Measurements from ENCODE around the gene WNT6. TPM values are rescaled to one million over a fixed set of nuclear protein-coding genes. Genes with fewer than 3 reads are reported as not detected.
"Not testable (repeated sequence)": the region's sequence is repeated elsewhere in the genome, so short reads cannot be mapped to it uniquely, and the experiment has no call there.

Gene WNT6
- total RNA-seq, 6 experiments from 2014 or later, result 0.25 TPM; not detected in 5

DNA sequence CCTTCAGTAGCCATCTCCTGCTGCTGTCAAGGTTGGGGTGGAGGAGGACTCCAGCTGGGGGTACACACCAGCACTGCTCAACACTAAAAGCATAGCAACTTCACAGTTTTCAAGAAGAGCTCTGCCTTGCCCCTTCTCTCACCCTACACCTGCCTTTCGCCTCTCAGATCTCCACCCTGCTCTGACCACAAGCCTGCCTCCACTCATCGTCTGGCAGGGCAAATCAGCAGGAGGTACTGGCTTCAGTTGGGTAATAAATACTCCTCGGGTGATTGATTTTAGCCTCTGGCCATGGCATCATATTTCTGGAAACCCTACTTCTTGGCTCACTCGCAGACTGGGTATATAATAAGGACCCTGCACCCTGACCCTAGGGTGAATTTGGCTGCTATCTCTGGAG, 24.9 kb upstream of the WNT6 start:
- Histone ChIP-seq H3K9me3 (no peaks in the 10 kb centered on the region), H3K27ac (no peak overlapping the region), H3K4me1 (no peaks in the 10 kb centered on the region), H3K36me3 (no peaks in the 10 kb centered on the region), H3K27me3 (no peaks in the 10 kb centered on the region), H3K4me3 (no peak overlapping the region)
- 65% methylated on average over 4 of the region's 4 CpGs for WGBS (ENCODE audit: insufficient coverage, low coverage, low lambda C conversion rate, missing lambda C conversion rate)
- TF ChIP-seq POLR2A (IDR thresholded peaks at IDR 0.05), result no peak
- no peak for TF ChIP-seq CTCF (IDR thresholded peaks at IDR 0.05)
- DNase-seq (no peak), ATAC-seq (no peak)
- intact Hi-C loops (cut with DNase I), result loop anchor here in 1 of 2 donors (10.0 kb wide), 1 partner anchor 120 kb away; the partner anchor contains the start of gene TTLL4

DNA sequence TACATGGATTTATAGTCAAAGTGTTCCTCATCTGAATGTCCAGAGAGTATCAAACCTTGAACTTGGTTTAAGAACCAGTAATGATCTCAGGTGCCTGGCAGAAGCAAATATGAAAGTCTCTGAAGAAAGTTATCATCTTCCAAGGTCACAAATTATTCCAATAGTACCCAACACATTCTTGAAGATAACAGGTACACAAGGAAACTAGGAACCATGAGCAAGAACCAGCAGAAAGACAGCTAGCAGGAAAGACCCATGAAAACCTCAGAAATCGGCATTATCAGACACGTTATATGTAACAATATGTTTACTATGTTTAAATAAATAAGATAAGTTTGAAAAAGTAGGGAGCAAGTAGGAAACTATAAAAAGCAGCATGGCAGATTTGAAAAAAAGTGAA, 22.1 kb upstream of the WNT6 start:
- Histone ChIP-seq H3K4me3 (no peak overlapping the region), H3K27me3 (no peaks in the 10 kb centered on the region), H3K36me3 (no peaks in the 10 kb centered on the region), H3K4me1 (no peaks in the 10 kb centered on the region), H3K9me3 (no peaks in the 10 kb centered on the region), H3K27ac (no peak overlapping the region)
- DNase-seq (no peak), ATAC-seq (no peak)
- intact Hi-C loops (cut with DNase I), result loop anchor here in 1 of 2 donors (10.0 kb wide), 1 partner anchor 123 kb away; the partner anchor contains the start of gene TTLL4
- WGBS (ENCODE audit: insufficient coverage, low coverage, low lambda C conversion rate, missing lambda C conversion rate), result 74% methylated on average over 2 of the region's 2 CpGs
- TF ChIP-seq POLR2A (IDR thresholded peaks at IDR 0.05) (no peak), CTCF (IDR thresholded peaks at IDR 0.05) (no peak)

DNA sequence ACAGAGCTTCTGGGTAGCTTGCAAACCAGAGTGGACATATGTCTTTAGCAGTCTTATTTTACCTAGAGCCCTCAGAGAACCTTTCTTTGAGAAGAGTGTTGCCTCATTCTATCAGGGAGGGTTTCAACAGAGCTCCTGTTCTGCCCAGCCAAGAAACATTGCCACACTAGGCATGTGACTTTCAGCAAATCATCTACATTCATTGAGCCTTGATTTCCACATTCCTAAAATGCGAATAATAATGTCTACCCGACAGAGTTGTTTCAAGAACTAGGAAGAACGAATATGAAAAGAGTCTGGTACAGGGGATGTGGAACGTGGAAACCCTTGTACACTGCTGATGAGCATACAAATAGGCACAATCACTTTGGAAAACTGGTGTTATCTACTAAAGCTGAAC, 20.2 kb upstream of the WNT6 start:
- TF ChIP-seq CTCF (IDR thresholded peaks at IDR 0.05) (no peak), POLR2A (IDR thresholded peaks at IDR 0.05) (no peak)
- Histone ChIP-seq H3K4me3 (no peak overlapping the region), H3K9me3 (no peaks in the 10 kb centered on the region), H3K27me3 (no peaks in the 10 kb centered on the region), H3K27ac (no peak overlapping the region), H3K4me1 (no peaks in the 10 kb centered on the region), H3K36me3 (no peaks in the 10 kb centered on the region)
- 44% methylated on average over 4 of the region's 4 CpGs for WGBS (ENCODE audit: insufficient coverage, low coverage, low lambda C conversion rate, missing lambda C conversion rate)
- DNase-seq (peak in 1 of 3 donors; percentile 21), ATAC-seq (peak in 3 of 4 donors; percentile 42 to 52 (median 47))
- intact Hi-C loops (cut with DNase I), result loop anchor here in 1 of 2 donors (10.0 kb wide), 1 partner anchor 125 kb away; the partner anchor contains the start of gene TTLL4

GRCh38 chr2:218839888-218840287, 19.7 kb upstream of the WNT6 start:
- intact Hi-C loops (cut with DNase I), result loop anchor here in 1 of 2 donors (10.0 kb wide), 1 partner anchor 125 kb away; the partner anchor contains the start of gene TTLL4
- ATAC-seq (no peak), DNase-seq (no peak)
- no peaks in the 10 kb centered on the region for H3K27me3 ChIP-seq
- H3K36me3 ChIP-seq, result no peaks in the 10 kb centered on the region
- WGBS (ENCODE audit: insufficient coverage, low coverage, low lambda C conversion rate, missing lambda C conversion rate), result 23% methylated on average over 1 of the region's 1 CpG
- no peaks in the 10 kb centered on the region for H3K4me1 ChIP-seq
- no peak overlapping the region for H3K4me3 ChIP-seq
- no peak for TF ChIP-seq POLR2A (IDR thresholded peaks at IDR 0.05)
- TF ChIP-seq CTCF (IDR thresholded peaks at IDR 0.05), result no peak
- H3K27ac ChIP-seq, result no peak overlapping the region
- H3K9me3 ChIP-seq, result no peaks in the 10 kb centered on the region

DNA sequence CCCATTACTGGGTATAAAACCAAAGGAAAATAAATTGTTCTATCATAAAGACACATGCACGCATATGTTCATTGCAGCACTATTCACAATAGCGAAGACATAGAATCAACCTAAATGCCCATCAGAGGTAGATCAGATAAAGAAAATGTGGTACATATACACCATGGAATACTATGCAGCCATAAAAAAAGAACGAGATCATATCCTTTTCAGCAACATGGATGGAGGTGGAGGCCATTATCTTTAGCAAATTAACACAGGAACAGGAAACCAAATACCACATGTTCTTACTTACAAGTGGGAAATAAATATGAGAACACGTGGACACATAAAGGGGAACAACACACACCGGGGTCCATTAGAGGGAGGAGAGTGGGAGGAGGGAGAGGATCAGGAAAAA, 15.3 kb upstream of the WNT6 start:
- H3K27me3 ChIP-seq; intact Hi-C loops (cut with DNase I); ATAC-seq; H3K4me3 ChIP-seq; H3K4me1 ChIP-seq; H3K36me3 ChIP-seq; DNase-seq; H3K9me3 ChIP-seq; H3K27ac ChIP-seq: not testable (repeated sequence)
- WGBS (ENCODE audit: insufficient coverage, low coverage, low lambda C conversion rate, missing lambda C conversion rate), result 58% methylated on average over 5 of the region's 5 CpGs

DNA sequence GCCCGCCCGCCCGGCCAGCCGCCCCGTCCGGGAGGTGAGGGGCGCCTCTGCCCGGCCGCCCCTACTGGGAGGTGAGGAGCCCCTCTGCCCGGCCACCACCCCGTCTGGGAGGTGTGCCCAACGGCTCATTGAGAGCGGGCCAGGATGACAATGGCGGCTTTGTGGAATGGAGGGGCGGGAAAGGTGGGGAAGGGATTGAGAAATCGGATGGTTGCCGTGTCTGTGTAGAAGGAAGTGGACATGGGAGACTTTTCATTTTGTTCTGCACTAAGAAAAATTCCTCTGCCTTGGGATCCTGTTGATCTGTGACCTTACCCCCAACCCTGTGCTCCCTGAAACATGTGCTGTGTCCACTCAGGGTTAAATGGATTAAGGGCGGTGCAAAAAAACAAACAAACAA, 12.6 kb upstream of the WNT6 start:
- H3K27ac ChIP-seq; H3K27me3 ChIP-seq; intact Hi-C loops (cut with DNase I); H3K36me3 ChIP-seq; H3K9me3 ChIP-seq; H3K4me1 ChIP-seq; H3K4me3 ChIP-seq; ATAC-seq: not testable (repeated sequence)
- WGBS (ENCODE audit: insufficient coverage, low coverage, low lambda C conversion rate, missing lambda C conversion rate), result 42% methylated on average over 3 of the region's 18 CpGs
- DNase-seq, result peak in 1 of 3 donors; percentile 22
